RPMI7951 (cell line): ENCODE data around the gene QKI. TPM values are rescaled to one million over a fixed set of nuclear protein-coding genes. Genes with fewer than 3 reads are reported as not detected.

Source experiments
- DNase-seq: peaks from one replicate; pipeline ENCODE4 v3.0.0-alpha.2; 2012; ENCODE audit warnings: low read depth
- total RNA-seq: library from RNA; depleted of rRNA; stranded (reverse); fragments of >200 nt; shearing (Covaris generic); gene quantifications from 2 replicates; pipeline ENCODE4 v1.2.3, GENCODE V29; 2014

Gene QKI
- total RNA-seq, 1 experiment from 2014 or later: 192 TPM

DNA sequence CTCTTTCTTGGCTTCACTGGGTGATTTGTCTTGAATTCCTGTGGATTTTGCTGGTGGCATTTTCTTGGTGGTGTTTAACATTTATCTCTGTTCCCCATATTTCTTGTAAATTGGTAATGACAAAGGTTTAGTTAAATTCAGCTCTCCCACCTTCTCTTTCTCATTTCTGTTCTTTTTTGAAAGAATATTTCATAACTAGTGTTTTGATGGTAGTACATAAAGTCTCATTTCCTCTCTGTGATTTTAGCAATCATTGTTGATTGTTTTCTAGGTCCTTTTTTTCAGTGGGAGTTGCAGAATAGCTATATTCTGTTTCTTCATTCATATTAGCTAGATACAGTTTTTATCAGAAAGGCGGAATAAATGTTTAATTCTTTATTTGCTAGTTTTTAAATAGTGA, 73.1 kb downstream of the QKI start:
- DNase-seq: no peak

DNA sequence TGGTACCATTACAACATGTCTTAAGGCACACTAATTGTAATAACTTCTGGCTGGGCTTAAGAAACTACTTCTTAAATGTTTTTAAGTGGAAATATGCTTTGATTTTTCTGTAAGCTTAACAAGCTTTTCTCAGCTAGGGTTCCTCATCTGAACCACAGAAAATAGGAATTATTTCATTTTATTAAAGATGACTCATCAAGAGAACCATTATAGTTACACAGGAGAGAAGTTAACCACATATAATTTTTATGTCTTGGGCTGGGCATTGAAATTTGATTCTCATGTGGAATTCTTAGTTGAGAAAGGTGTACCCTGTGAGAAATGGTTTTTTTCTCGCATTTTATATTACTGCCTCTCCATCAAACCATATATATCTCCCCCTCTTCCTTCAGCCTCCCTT, 75.1 kb downstream of the QKI start:
- peak; percentile 34 for DNase-seq

DNA sequence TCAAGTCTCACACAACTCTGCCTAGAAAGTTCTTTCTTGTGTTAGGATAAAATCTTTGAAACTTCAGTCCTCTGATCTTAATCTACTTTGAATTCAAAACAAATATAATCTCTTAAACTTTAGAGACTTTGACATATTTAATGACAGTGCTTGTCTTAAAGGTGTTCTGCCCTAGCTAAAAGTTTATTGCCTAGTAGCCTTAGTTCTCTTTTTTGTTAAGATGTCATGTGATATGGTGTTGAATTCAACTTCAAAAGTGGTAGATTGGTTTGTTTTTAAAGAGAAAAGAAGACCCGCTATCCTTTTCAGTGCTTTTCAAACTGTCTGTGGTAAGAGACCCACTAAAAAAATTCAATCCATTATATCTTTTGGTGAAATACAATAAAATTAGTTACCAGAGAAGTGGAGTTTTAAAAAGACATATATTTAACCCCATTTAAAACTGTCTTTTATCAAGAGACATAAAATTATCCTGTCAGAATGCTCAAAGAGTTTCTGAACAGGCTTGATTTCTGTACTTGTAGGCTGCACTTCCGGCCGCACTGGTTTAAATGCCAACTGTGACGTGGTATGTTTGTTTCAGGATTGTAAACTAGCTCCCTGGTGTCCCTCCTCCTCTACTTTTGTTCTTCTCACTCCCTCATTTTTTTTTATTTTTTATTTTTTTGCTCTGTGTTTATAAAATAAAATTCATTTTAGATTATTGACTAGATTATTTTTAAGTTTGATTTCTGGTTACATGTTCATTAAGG, 76.5 kb downstream of the QKI start:
- peak; percentile 59 for DNase-seq

DNA sequence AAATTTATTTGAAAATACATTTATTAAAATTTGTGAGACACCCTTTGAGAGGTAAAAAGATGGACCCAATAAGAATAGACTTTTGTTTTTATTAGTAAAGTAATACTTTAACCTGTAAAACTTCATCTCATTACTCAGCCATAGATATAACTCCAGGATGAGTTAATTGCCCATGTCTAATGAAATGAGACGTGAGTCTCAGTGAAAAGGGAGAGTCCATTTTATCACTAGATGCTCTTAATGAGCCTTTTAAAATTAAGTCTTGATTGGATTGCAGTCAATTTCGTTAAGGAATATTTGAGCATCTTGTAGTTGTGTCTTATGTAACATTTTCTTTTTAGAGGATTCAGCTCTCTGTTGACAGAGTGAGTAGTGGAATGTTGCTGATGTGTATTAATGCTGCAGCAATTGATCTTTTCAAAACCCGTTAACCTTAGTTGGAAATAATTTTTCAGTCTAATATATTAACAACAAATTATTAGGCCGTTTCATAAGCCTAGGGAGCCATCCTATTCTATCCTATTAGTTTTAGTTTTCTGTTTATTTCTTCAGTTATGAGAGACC, 77.3 kb downstream of the QKI start:
- no peak for DNase-seq

DNA sequence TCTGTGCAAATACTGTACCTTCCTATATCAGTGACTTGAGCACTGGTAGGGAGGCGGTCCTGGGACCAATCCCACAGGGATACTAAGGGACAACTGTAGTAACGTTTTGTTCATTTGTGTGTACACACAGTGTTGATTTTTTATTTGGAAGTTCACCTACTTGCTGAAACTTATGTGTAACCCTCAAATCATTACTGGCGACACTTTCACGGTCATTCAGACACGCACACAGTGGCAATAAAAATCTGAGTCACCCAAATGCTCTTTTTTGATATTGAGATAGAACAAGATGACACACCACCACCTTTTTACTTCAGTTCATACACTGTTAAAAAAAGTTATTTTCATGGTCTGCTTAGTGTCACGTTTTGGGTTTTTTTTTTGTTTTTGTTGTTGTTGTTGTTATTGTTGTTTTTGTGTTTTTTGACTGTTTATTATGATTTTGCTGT, 79.8 kb downstream of the QKI start:
- peak; percentile 58 for DNase-seq

DNA sequence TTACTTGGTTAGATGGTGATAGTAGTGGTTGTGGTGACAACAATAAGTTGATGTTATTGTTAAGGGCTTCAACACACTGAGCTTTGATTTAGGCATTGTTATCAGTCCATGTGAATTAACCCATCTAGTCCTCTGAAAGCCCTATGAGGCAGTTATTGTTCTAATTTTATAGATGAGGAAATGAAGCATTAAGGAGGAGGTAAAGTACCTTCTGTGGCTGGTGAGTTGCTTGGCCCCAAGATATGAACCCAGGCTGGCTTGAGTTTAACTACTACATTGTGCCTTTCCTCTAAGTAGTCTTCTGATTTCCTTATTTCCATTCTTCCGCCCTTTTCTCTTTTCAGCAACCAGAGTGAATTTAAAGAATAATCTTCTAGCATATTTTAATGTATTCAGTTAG, 81.7 kb downstream of the QKI start:
- DNase-seq: no peak

DNA sequence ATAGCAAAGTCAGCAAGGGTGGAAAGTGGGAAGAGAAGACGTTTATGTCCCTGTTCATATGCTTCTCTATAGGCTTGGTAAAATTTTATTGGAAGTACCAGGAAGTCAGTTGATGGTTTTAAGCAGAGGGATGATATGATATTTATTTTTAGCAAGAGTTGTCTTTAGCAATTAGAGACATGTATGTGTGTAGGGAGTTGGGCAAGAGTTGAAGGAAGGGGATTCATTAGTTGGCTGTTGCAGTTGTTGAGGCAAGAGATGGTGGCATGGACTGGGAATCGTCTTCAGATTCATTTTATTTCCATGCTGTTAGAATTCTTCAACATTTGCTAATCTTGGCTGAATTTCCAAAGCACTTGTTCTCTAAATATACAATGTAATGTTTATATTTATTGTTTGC, 85.6 kb downstream of the QKI start:
- no peak for DNase-seq

DNA sequence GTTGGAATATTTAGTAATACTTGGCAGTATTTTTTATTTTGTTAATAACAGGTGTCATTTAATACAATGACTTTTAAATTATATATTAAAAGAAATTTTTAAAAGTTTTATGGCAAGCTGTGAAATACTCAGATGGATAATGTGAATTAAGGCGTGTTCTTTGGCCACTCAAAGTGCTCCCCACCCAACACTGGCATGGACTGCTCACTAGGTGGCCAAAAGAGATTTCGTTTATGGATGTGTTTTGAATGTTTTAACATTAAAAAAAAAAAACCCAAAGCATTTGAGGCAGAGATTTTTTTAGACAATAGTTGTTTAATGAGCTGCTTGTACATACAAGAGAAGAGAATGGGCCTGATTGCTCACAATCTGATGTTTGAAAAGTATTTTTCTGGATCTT, 86.5 kb downstream of the QKI start:
- DNase-seq: no peak

DNA sequence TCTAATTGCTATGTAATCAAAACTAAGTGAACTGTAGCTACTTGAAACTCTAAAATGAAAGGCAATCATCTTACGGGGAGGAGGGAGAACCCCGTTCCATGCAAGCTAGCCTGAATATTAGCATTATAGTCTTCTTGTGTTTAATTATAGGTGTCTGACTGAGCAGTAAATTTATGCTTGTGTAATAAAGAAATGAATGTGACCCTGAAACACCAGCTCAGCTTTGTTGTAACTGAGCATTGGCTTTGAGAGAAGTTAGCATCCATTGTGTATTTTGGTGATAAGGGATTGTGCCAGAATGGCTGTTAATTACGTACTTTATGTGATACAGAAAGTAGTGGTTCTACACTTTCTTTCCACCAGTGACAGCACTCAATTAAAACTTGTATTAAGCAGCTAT, 86.9 kb downstream of the QKI start:
- DNase-seq: no peak

DNA sequence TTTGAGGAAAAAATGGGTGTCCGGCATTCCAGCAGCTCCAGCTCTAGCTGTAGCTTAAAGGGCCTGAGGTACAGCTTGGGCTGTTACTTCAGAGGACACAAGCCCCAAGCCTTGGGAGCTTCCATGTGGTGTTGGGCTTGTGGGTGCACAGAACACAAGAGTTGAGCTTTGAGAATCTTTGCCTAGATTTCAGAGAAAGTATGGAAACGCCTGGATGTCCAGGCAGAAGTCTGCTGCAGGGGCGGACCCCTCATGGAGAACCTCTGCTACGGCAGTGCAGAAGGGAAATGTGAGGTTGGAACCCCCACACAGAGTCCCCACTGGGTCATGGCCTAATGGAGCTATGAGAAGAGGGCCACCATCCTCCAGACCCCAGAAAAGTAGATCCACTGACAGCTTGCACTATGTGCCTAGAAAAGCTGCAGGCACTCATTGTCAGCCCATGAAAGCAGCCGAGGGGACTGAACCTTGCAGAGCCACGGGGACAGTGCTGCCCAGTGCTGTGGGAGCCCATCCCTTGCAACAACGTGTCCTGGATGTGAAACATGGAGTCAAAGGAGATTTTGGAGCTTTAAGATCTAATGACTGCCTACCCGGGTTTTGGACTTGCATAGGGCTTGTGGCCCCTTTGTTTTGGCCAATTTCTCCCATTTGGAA, 90.6 kb downstream of the QKI start:
- no peak for DNase-seq

DNA sequence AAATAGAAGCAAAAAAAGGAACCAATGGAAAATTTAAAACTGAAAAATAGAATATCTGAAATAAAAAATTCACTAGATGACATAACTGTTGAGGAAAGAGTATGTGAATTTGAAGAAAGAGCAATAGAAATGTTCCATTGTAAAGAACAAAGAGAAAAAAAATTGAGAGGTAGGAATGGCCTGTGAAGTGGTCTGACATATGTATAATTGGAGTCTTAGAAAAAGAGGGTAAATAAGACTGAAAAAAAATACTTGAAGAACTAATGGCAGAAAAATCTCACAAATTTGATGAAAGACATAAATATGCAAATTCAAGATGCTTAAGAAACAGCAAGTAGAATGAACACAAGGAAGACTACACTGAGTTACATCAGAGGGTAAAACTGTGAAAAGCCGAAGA, 93.4 kb downstream of the QKI start:
- no peak for DNase-seq

DNA sequence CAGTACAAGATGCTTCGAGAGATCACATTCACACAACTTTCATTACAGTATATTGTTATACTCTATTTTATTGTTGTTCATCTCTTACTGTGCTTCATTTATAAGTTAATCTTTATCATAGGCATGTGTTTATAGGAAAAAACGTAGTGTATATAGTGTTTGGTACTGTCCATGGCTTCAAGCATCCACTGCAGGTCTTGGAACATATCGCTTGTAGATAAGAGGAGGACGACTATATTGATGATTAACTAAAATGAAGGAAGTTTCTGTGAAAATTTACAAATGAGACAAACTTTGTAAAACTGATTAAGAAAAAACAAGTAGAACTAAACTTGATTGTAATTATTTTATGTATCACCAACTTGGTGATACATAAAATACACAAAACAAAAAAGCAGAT, 98.5 kb downstream of the QKI start:
- no peak for DNase-seq

DNA sequence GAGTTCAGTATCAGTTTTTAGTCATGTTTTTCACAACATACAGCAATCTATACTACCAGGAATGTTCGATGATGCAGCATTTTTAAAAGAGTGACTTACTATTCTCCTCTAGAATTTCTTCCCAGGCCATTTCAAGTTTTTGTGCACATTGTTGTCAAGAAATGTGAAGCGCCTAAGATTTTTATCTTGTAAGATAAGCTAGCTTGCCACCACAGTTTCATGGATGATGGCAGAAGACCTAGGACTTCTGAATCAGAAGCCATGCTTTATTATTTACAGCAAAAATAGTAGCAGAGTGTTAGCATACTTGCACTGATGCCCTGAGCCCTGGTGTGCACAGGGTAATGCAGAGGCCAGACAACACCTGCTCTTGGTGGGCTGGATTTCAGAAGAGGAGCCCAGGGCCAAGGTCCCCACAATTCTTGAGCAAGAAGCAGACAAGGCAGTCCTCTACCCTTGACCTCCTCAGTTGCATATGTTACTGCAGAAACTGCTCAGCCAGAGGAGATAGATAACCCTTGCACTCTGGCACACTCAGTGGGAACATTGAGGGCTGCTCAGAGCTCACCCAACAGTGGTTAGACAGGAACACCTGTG, 99.2 kb downstream of the QKI start:
- DNase-seq: no peak

DNA sequence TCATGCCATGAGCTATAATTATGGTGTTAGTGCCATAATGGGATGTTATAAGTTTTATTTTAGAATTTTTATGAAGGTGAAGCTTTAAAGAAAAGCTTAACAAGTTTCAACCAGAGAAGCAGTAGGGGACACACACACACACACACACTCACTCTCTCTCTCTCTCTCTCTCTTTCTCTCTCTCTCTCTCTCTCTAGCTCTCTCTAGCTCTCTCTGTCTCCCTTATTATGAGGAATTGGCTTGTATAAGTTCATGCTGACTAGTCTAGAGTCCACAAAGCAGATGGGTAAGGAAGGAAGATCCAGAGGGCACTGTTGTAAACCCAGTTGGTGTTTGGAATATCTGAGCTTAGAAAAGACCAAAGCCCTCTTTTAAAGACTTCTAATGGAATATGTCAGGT, 102.4 kb downstream of the QKI start:
- no peak for DNase-seq

DNA sequence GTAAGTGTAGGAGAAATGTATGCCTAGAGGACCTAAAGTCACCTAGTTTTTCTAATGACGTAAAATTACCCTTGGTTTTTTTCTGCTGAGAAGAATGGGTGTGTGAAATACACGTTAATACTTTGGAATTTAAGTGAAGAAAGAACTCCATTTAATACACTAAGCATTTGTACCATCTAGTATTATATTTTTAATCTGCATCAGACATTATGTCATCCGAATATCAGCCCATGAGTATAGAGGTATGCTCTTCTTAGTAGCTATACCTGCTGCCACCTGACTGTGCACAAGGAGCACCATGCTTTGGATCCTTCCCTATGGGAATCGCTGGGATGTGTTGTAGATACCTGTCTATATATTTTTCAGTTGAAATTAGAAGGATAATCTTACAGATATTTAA, 106.4 kb downstream of the QKI start:
- DNase-seq: no peak

DNA sequence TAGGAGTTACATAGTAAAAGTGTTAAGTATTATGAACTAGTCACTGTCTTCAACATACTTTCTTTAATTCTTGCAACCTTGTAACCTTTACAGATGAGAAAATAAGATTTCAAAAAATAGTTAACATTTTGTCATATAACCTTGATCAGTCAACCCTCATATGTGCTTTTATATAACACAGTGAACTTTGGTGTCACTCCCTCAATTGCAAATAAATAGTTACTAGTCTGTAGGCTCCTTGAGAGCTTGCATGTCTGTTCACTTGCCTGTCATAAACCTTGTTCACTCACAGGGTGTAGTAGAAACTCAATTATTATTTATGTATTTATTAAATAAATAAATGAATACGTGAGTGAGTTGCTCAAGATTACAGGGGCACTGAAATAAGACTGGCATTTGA, 107.5 kb downstream of the QKI start:
- no peak for DNase-seq

DNA sequence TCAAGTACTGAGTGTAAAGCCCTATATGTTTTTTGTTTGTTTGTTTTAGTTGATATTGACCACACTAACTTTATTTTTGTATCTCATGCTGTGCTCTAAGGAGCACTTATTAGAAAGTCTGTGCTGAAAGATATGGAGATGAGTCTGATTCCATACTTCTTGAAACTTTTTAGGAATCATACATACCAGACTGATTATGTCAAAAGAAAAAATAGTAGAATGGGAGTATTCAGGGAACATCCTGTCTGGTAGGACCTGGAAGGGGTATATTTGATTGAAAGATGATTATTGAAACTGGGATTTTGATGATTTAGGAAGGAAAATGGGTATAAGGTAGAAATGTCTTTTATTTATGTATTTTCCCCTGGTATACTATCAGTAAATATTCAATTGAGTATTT, 111.4 kb downstream of the QKI start:
- DNase-seq: no peak

DNA sequence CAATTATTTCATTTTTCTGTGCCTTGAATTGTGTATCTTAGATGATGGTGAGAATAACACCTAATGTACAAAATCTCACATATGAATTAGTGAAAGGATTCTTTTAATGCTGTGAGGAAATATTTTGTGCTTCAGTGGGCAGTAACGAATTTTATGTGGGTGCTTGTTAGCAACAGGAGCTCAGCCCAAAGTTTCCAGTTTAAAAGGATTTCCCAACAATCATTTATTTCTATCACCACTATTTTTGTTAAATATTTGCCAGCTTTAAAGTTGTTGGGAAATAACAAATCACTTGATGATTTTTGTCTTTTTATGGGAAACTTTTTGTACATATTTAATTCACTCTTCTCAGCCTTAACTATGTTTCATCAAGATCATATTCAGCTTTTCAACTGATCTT, 111.8 kb downstream of the QKI start:
- no peak for DNase-seq

DNA sequence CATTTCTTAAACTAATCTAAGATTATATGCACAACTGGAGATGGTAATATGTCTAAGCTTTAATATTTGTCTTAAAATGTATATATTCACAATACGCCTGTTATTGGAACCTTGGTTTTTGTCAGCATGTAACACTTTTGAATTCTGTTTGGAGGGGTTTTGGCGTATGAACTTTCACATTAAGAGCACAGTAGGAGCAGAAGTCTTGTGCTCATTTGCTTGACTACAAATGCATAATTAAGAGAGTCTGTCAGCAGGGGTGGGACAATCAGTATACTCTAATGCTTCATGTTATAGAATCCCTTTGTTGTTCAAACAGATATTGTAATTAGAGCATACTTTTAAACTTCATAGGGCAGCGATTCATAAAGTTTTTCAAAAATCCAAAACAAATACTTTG, 112.8 kb downstream of the QKI start:
- DNase-seq: no peak

DNA sequence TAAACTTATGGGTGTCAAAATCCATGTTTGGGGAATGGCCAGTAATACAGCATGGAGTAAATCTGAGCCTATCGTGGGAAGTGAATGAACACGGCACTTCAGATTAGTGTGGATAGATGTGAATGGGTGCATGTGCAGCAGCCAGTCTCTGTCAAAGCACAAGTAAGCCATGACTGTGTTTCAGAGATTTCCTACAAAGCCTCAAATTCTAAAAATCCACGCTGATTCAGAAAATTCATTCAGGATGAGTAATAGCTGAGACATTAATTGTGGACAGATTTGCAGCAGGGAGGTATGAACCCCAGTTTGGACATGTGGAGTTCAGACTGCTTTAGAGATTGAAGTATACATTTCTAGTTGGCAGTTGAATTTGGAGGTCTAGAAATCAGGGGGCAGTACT, 115.1 kb downstream of the QKI start:
- peak; percentile 93 for DNase-seq

DNA sequence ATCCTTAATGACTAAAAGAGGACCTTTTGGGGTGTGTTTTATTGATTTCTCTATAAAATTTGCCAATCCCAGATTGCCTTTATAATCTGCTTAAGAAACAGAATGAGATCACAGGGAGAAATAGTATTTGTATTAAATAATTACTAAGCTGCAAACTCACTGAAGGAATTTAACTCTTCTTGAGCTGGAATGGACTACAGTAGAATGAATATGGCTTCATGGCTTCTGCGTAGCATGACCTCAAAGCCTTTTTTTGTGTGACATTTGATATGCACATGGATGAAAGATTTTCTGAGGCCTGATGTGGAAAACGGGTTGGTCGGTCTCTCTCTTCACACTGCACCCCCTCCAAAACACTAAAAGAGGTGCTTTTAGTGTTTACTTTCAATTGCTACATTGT, 115.9 kb downstream of the QKI start:
- DNase-seq: no peak

DNA sequence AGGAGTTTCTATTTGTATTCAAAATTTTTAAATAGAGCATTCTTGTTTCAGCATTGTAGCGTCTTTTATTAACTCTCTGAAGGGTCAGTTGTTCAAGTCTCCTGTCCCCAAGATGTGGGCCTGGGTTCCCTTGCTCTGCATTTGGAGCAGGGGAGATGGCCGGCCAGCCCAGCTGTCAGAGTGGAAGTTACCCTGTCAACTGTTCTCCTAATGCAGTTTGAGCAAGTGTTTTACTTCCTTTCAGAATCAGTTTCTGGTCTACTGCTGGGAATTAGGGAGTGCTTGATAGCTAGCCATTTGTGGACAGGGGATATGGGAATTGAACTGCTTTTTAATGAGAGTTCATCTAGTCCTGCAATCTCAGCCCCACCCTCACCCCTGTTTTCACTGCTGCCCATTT, 116.6 kb downstream of the QKI start:
- DNase-seq: peak; percentile 8

DNA sequence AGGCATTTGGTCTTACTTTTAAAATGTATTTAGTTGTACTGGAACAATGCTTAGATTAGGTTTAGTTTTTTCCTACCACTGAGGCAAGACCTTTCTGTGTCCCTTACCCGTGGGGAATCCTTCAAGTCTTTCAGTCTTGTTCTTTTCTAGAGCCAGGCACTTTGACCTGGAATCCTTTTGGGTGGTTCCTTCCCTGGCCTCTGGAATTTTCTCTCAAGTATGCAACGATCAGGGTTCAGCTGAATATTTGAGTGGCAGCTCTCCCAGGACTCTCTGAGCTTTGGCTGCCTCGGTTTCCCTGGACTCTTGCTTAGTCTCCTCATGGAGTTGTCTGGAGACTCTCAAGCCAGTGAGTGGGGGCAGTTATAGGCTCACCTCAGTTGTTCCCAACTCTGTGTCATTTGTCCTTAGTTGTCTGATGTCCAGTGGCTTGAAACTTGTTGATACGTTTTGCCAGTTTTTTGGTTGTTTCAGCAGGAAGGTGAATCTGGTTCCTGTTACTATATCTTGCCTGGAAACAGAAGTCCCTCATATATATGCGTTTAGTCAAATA, 118.1 kb downstream of the QKI start:
- DNase-seq: no peak
